ENCODE results near the gene LCT.

LCT gene

GRCh38 chr2:135783439-135783838 lies 53.5 kb downstream of the LCT start:
- H3K27me3 ChIP-seq (replicated peaks; ENCODE audit: control insufficient read depth, insufficient read depth, low read length), result no peaks in the 10 kb centered on the region
- DNase-seq (ENCODE audit: extremely low read depth, insufficient read length), result no peak
- H3K36me3 ChIP-seq (ENCODE audit: control insufficient read depth, insufficient read depth, low read length), result peaks cover 11% of the 10 kb centered on the region
- TF ChIP-seq CTCF (IDR thresholded peaks at IDR 0.05; ENCODE audit: insufficient read depth, low read length, poor library complexity, severe bottlenecking), result no peak
- no peak overlapping the region for H3K4me3 ChIP-seq (replicated peaks; ENCODE audit: low read depth, low read length)

GRCh38 chr2:135782231-135782630 lies 54.8 kb downstream of the LCT start:
- peaks cover 11% of the 10 kb centered on the region for H3K36me3 ChIP-seq (ENCODE audit: control insufficient read depth, insufficient read depth, low read length)
- DNase-seq (ENCODE audit: extremely low read depth, insufficient read length), result no peak
- H3K4me3 ChIP-seq (replicated peaks; ENCODE audit: low read depth, low read length), result no peak overlapping the region
- no peak for TF ChIP-seq CTCF (IDR thresholded peaks at IDR 0.05; ENCODE audit: insufficient read depth, low read length, poor library complexity, severe bottlenecking)
- H3K27me3 ChIP-seq (replicated peaks; ENCODE audit: control insufficient read depth, insufficient read depth, low read length), result no peaks in the 10 kb centered on the region

GRCh38 chr2:135776367-135776766 lies 60.6 kb downstream of the LCT start:
- TF ChIP-seq CTCF (IDR thresholded peaks at IDR 0.05; ENCODE audit: insufficient read depth, low read length, poor library complexity, severe bottlenecking), result no peak
- Histone ChIP-seq H3K36me3 (ENCODE audit: control insufficient read depth, insufficient read depth, low read length) (peaks cover 12% of the 10 kb centered on the region), H3K27me3 (replicated peaks; ENCODE audit: control insufficient read depth, insufficient read depth, low read length) (no peaks in the 10 kb centered on the region), H3K4me3 (replicated peaks; ENCODE audit: low read depth, low read length) (no peak overlapping the region)
- DNase-seq (ENCODE audit: extremely low read depth, insufficient read length), result no peak

GRCh38 chr2:135775420-135775819 lies 61.6 kb downstream of the LCT start:
- TF ChIP-seq CTCF (IDR thresholded peaks at IDR 0.05; ENCODE audit: insufficient read depth, low read length, poor library complexity, severe bottlenecking), result no peak
- H3K27me3 ChIP-seq (replicated peaks; ENCODE audit: control insufficient read depth, insufficient read depth, low read length), result no peaks in the 10 kb centered on the region
- no peak overlapping the region for H3K4me3 ChIP-seq (replicated peaks; ENCODE audit: low read depth, low read length)
- peaks cover 14% of the 10 kb centered on the region for H3K36me3 ChIP-seq (ENCODE audit: control insufficient read depth, insufficient read depth, low read length)
- DNase-seq (ENCODE audit: extremely low read depth, insufficient read length), result no peak

- no peaks in the 10 kb centered on the region for H3K27me3 ChIP-seq (replicated peaks; ENCODE audit: control insufficient read depth, insufficient read depth, low read length)
- H3K4me3 ChIP-seq (replicated peaks; ENCODE audit: low read depth, low read length), result no peak overlapping the region
- no peak for DNase-seq (ENCODE audit: extremely low read depth, insufficient read length)
- TF ChIP-seq CTCF (IDR thresholded peaks at IDR 0.05; ENCODE audit: insufficient read depth, low read length, poor library complexity, severe bottlenecking), result no peak
- peaks cover 13% of the 10 kb centered on the region for H3K36me3 ChIP-seq (ENCODE audit: control insufficient read depth, insufficient read depth, low read length)
These were observed 63.1 kb downstream of the LCT start for GRCh38 chr2:135773917-135774316.

- Histone ChIP-seq H3K27me3 (replicated peaks; ENCODE audit: control insufficient read depth, insufficient read depth, low read length) (no peaks in the 10 kb centered on the region), H3K36me3 (ENCODE audit: control insufficient read depth, insufficient read depth, low read length) (peaks cover 15% of the 10 kb centered on the region), H3K4me3 (replicated peaks; ENCODE audit: low read depth, low read length) (no peak overlapping the region)
- no peak for TF ChIP-seq CTCF (IDR thresholded peaks at IDR 0.05; ENCODE audit: insufficient read depth, low read length, poor library complexity, severe bottlenecking)
- DNase-seq (ENCODE audit: extremely low read depth, insufficient read length), result no peak
These were observed 63.7 kb downstream of the LCT start for GRCh38 chr2:135773319-135773718.

All from GM06990 (cell line).